ENCODE data around the gene SLC35F4. TPM values are rescaled to one million over a fixed set of nuclear protein-coding genes. Genes with fewer than 3 reads are reported as not detected.

SLC35F4 gene
- total and polyA plus RNA-seq, 2 donors (not counting 1 experiment from before 2014, with no cell fraction given) = not detected

- Histone ChIP-seq H3K4me1 (ENCODE audit: control insufficient read depth in 2 of 2, insufficient read depth in 2 of 2, low read length in 2 of 2) (no peaks in the 10 kb centered on the region), H4K20me1 (ENCODE audit: control insufficient read depth, insufficient read depth, low read length, poor library complexity, severe bottlenecking) (no peaks in the 10 kb centered on the region), H3K36me3 (replicated peaks in 1 of 2; ENCODE audit: control extremely low read depth in 1 of 2, control insufficient read depth in 1 of 2, extremely low read depth in 1 of 2, insufficient read depth in 2 of 2, low read length in 1 of 2) (no peaks in the 10 kb centered on the region), H3K27ac (ENCODE audit: low read length in 2 of 2) (no peak overlapping the region), H2AFZ (ENCODE audit: insufficient read depth, low read depth, low read length, poor library complexity, severe bottlenecking) (no peak overlapping the region), H3K4me2 (replicated peaks; ENCODE audit: low read depth, low read length, poor library complexity, severe bottlenecking) (no peak overlapping the region), H3K9ac (ENCODE audit: low read length) (no peak overlapping the region), H3K79me2 (ENCODE audit: control insufficient read depth, insufficient read depth, low read length) (no peaks in the 10 kb centered on the region), H3K9me3 (ENCODE audit: control extremely low read depth in 1 of 3, control insufficient read depth in 2 of 3, insufficient read depth in 1 of 3, low read length in 2 of 3) (no peaks in the 10 kb centered on the region), H3K4me3 (ENCODE audit: control extremely low read depth in 1 of 5, extremely low read depth in 1 of 5, insufficient read depth in 1 of 5, low read depth in 2 of 5, low read length in 4 of 5) (no peak overlapping the region), H3K27me3 (replicated peaks in 1 of 4; ENCODE audit: control extremely low read depth in 1 of 4, control insufficient read depth in 3 of 4, insufficient read depth in 4 of 4, low read length in 3 of 4) (no peaks in the 10 kb centered on the region)
- WGBS (ENCODE audit: insufficient coverage) = 82% methylated on average over 2 of the region's 2 CpGs
- Mint-ChIP-seq H3K4me3 (no peak overlapping the region), H3K9me3 (ENCODE audit: insufficient read depth) (peaks cover 4% of the 10 kb centered on the region), H3K4me1 (no peaks in the 10 kb centered on the region), H3K27me3 (peaks cover 4% of the 10 kb centered on the region), H3K27ac (no peak overlapping the region)
- ChIA-PET CTCF (interaction anchor here (1.0 kb wide), 1 partner anchor 9 kb away, joined by 3 read pairs; no protein-coding TSS in a partner anchor), POLR2A (no interaction called here)
- TF ChIP-seq EZH2 (IDR thresholded peaks at IDR 0.05; ENCODE audit: borderline replicate concordance, insufficient read depth, low read depth, low read length, poor library complexity, severe bottlenecking) = no peak
- TF ChIP-seq CTCF (IDR thresholded peaks at IDR 0.05) = no peak
- intact Hi-C loops (cut with micrococcal nuclease) = no loop called here
- no peak for DNase-seq
- no peak for ATAC-seq (ENCODE audit: low read depth)
Measured at GRCh38 chr14:57879516-57879915, 13.6 kb upstream of the SLC35F4 start.

- Histone ChIP-seq H3K4me2 (replicated peaks; ENCODE audit: low read depth, low read length, poor library complexity, severe bottlenecking) (no peak overlapping the region), H3K9ac (ENCODE audit: low read length) (no peak overlapping the region), H3K4me3 (ENCODE audit: control extremely low read depth in 1 of 5, extremely low read depth in 1 of 5, insufficient read depth in 1 of 5, low read depth in 2 of 5, low read length in 4 of 5) (no peak overlapping the region), H4K20me1 (ENCODE audit: control insufficient read depth, insufficient read depth, low read length, poor library complexity, severe bottlenecking) (no peaks in the 10 kb centered on the region), H2AFZ (ENCODE audit: insufficient read depth, low read depth, low read length, poor library complexity, severe bottlenecking) (no peak overlapping the region), H3K27ac (ENCODE audit: low read length in 2 of 2) (no peak overlapping the region), H3K36me3 (replicated peaks in 1 of 2; ENCODE audit: control extremely low read depth in 1 of 2, control insufficient read depth in 1 of 2, extremely low read depth in 1 of 2, insufficient read depth in 2 of 2, low read length in 1 of 2) (no peaks in the 10 kb centered on the region), H3K79me2 (ENCODE audit: control insufficient read depth, insufficient read depth, low read length) (no peaks in the 10 kb centered on the region), H3K9me3 (ENCODE audit: control extremely low read depth in 1 of 3, control insufficient read depth in 2 of 3, insufficient read depth in 1 of 3, low read length in 2 of 3) (no peaks in the 10 kb centered on the region), H3K4me1 (ENCODE audit: control insufficient read depth in 2 of 2, insufficient read depth in 2 of 2, low read length in 2 of 2) (no peaks in the 10 kb centered on the region), H3K27me3 (replicated peaks in 1 of 4; ENCODE audit: control extremely low read depth in 1 of 4, control insufficient read depth in 3 of 4, insufficient read depth in 4 of 4, low read length in 3 of 4) (no peaks in the 10 kb centered on the region)
- no peak for DNase-seq
- peaks cover 4% of the 10 kb centered on the region for H3K9me3 Mint-ChIP-seq (ENCODE audit: insufficient read depth)
- TF ChIP-seq EZH2 (IDR thresholded peaks at IDR 0.05; ENCODE audit: borderline replicate concordance, insufficient read depth, low read depth, low read length, poor library complexity, severe bottlenecking) (no peak), CTCF (IDR thresholded peaks at IDR 0.05) (no peak)
- no peaks in the 10 kb centered on the region for H3K4me1 Mint-ChIP-seq
- intact Hi-C loops (cut with micrococcal nuclease) = no loop called here
- H3K27me3 Mint-ChIP-seq = peaks cover 9% of the 10 kb centered on the region
- no peak overlapping the region for H3K27ac Mint-ChIP-seq
- ChIA-PET POLR2A (no interaction called here), CTCF (no interaction called here)
- no peak for ATAC-seq (ENCODE audit: low read depth)
- 17% methylated on average over 1 of the region's 2 CpGs for WGBS (ENCODE audit: insufficient coverage)
- no peak overlapping the region for H3K4me3 Mint-ChIP-seq
Measured at GRCh38 chr14:57875985-57876384, 10.1 kb upstream of the SLC35F4 start.
